Measurements from ENCODE around the gene LBH. TPM values are rescaled to one million over a fixed set of nuclear protein-coding genes. Genes with fewer than 3 reads are reported as not detected.

Gene LBH
- total RNA-seq, 2 experiments from 2014 or later = 3.0 to 3.7 TPM

DNA sequence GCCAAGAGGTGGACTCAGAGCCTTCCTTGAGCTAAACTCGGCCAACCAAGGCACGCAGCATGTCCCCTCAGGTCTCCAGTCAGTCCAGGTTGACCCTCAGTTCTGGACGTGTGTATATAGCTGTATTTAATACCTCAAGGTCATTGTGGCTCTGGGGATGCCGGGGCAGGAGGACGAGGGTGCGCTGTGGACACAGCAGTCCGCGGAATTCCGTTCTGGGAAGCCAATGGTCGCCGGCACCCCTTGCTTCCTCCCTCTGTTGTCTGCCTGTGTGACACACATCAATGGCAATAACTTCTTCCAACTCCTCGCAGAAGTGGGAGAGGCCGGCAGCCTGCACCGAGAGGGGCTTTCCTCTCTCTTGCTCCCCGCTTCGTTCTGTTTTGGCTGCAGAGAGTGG lies 27.7 kb downstream of the LBH start:
- BruUV-seq (replicated peaks) = no TSS peak
- no peaks in the 10 kb centered on the region for H3K9me3 ChIP-seq (ENCODE audit: low read length)
- DNase-seq (ENCODE audit: low spot score) = no peak
- no peaks in the 10 kb centered on the region for H3K9me2 ChIP-seq (ENCODE audit: insufficient read depth, low read length)
- ChIA-PET CTCF (ENCODE audit: unreplicated experiment) (no interaction called here), POLR2A (interaction anchor here (0.6 kb wide), 1 partner anchor 1640 kb away, joined by 7 read pairs; no protein-coding TSS in a partner anchor)
- no peak overlapping the region for H2AFZ ChIP-seq (ENCODE audit: low read length)
- H3K4me1 ChIP-seq (ENCODE audit: insufficient read depth, low read length, poor library complexity, severe bottlenecking) = no peaks in the 10 kb centered on the region
- no peak overlapping the region for H3K27ac ChIP-seq (ENCODE audit: low read depth, low read length, poor library complexity, severe bottlenecking)
- no peak overlapping the region for H3K4me3 ChIP-seq (ENCODE audit: low read depth, low read length, poor library complexity, severe bottlenecking)
- H3K4me2 ChIP-seq (ENCODE audit: low read length) = no peak overlapping the region
- H3K79me2 ChIP-seq (ENCODE audit: insufficient read depth, low read depth, low read length) = no peaks in the 10 kb centered on the region
- H4K20me1 ChIP-seq (ENCODE audit: insufficient read depth, low read length) = no peaks in the 10 kb centered on the region
- intact Hi-C loops (cut with micrococcal nuclease; ENCODE audit: unreplicated experiment) = no loop called here
- H3K36me3 ChIP-seq (ENCODE audit: insufficient read depth, low read length) = no peaks in the 10 kb centered on the region
- TF ChIP-seq EZH2phosphoT487 (IDR thresholded peaks at IDR 0.05; ENCODE audit: borderline replicate concordance, low read depth, low read length) = no peak
- TF ChIP-seq, protein P1, sequence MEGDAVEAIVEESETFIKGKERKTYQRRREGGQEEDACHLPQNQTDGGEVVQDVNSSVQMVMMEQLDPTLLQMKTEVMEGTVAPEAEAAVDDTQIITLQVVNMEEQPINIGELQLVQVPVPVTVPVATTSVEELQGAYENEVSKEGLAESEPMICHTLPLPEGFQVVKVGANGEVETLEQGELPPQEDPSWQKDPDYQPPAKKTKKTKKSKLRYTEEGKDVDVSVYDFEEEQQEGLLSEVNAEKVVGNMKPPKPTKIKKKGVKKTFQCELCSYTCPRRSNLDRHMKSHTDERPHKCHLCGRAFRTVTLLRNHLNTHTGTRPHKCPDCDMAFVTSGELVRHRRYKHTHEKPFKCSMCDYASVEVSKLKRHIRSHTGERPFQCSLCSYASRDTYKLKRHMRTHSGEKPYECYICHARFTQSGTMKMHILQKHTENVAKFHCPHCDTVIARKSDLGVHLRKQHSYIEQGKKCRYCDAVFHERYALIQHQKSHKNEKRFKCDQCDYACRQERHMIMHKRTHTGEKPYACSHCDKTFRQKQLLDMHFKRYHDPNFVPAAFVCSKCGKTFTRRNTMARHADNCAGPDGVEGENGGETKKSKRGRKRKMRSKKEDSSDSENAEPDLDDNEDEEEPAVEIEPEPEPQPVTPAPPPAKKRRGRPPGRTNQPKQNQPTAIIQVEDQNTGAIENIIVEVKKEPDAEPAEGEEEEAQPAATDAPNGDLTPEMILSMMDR (conservative IDR thresholded peaks at IDR 0.05; ENCODE audit: low read length) = no peak

DNA sequence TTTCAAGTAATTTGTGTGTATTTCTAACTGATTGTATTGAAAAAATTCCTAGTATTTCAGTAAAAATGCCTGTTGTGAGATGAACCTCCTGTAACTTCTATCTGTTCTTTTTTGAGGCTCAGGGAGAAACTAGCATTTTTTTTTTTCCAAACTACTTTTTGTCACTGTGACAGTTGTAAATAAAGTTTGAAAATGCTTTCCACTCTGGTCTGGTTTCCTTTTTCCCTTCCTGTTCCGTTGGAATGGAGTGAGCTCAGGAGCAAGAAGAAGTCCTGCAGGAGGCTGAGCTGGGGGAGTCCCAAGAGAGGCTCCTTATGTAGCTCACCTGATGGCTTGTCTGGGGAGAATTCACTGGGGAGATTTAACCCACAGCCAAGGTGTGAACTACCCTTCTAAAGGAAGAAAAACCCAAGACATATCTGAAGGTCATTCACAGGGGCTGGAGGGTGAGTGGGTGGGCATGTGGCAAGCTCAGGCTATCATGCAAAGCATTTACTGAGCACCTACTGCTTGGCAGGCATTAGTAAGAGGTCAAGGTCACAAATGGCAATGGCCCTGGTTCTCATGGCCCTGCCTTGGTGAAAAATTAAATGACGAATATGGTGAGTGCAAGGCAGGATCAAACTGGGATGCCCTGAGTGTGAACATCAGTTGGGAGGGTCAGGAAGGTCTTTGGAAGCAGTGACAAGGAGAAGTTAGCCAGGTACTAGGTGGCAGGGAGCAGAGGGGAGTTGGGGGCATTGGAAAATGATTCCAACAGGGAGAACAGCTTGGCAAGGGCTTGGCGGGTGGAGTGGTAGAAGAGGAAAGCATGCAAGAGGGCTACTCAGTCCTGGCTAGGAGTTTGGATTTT lies 28.7 kb downstream of the LBH start:
- H3K36me3 ChIP-seq (ENCODE audit: insufficient read depth, low read length) = no peaks in the 10 kb centered on the region
- H3K9me3 ChIP-seq (ENCODE audit: low read length) = no peaks in the 10 kb centered on the region
- H3K4me1 ChIP-seq (ENCODE audit: insufficient read depth, low read length, poor library complexity, severe bottlenecking) = no peaks in the 10 kb centered on the region
- no peaks in the 10 kb centered on the region for H4K20me1 ChIP-seq (ENCODE audit: insufficient read depth, low read length)
- CTCF ChIA-PET (ENCODE audit: unreplicated experiment) = no interaction called here
- H3K4me3 ChIP-seq (ENCODE audit: low read depth, low read length, poor library complexity, severe bottlenecking) = no peak overlapping the region
- no peaks in the 10 kb centered on the region for H3K9me2 ChIP-seq (ENCODE audit: insufficient read depth, low read length)
- intact Hi-C loops (cut with micrococcal nuclease; ENCODE audit: unreplicated experiment) = no loop called here
- no peaks in the 10 kb centered on the region for H3K79me2 ChIP-seq (ENCODE audit: insufficient read depth, low read depth, low read length)
- BruUV-seq (replicated peaks) = no TSS peak
- POLR2A ChIA-PET = interaction anchor here (0.6 kb wide), 1 partner anchor 1640 kb away, joined by 7 read pairs; no protein-coding TSS in a partner anchor
- no peak overlapping the region for H3K27ac ChIP-seq (ENCODE audit: low read depth, low read length, poor library complexity, severe bottlenecking)
- no peak for DNase-seq (ENCODE audit: low spot score)
- H2AFZ ChIP-seq (ENCODE audit: low read length) = no peak overlapping the region
- no peak for TF ChIP-seq EZH2phosphoT487 (IDR thresholded peaks at IDR 0.05; ENCODE audit: borderline replicate concordance, low read depth, low read length)
- TF ChIP-seq, protein P1 (conservative IDR thresholded peaks at IDR 0.05; ENCODE audit: low read length) = no peak
- H3K4me2 ChIP-seq (ENCODE audit: low read length) = no peak overlapping the region

DNA sequence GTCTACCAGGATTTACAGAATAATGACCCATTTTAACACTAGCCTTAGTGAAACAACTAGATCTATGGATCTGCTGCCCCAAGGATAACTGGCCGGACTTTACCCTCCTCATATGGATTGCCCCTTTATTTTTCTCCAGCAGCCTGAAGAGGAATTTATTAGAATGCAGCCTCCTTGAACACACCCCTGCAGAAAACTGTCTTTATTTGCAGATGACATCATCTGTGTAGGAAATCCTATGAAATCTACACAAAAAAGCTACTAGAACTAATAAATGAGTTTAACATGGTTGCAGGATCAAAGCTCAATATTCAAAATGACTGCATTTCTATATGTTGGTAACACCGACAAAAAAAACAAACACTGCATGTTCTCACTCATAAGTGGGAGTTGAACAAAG lies 29.6 kb downstream of the LBH start:
- no peak overlapping the region for H3K4me2 ChIP-seq (ENCODE audit: low read length)
- H3K9me3 ChIP-seq (ENCODE audit: low read length) = no peaks in the 10 kb centered on the region
- intact Hi-C loops (cut with micrococcal nuclease; ENCODE audit: unreplicated experiment) = no loop called here
- H4K20me1 ChIP-seq (ENCODE audit: insufficient read depth, low read length) = no peaks in the 10 kb centered on the region
- POLR2A ChIA-PET = interaction anchor here (0.5 to 0.6 kb wide), 2 partner anchors 151 to 1875 kb away, joined by 3 to 4 read pairs; no protein-coding TSS in a partner anchor
- TF ChIP-seq EZH2phosphoT487 (IDR thresholded peaks at IDR 0.05; ENCODE audit: borderline replicate concordance, low read depth, low read length) = no peak
- TF ChIP-seq, protein P1 (conservative IDR thresholded peaks at IDR 0.05; ENCODE audit: low read length) = no peak
- H3K27ac ChIP-seq (ENCODE audit: low read depth, low read length, poor library complexity, severe bottlenecking) = no peak overlapping the region
- no peaks in the 10 kb centered on the region for H3K36me3 ChIP-seq (ENCODE audit: insufficient read depth, low read length)
- no TSS peak for BruUV-seq (replicated peaks)
- H3K4me3 ChIP-seq (ENCODE audit: low read depth, low read length, poor library complexity, severe bottlenecking) = no peak overlapping the region
- CTCF ChIA-PET (ENCODE audit: unreplicated experiment) = no interaction called here
- H3K9me2 ChIP-seq (ENCODE audit: insufficient read depth, low read length) = no peaks in the 10 kb centered on the region
- no peaks in the 10 kb centered on the region for H3K79me2 ChIP-seq (ENCODE audit: insufficient read depth, low read depth, low read length)
- DNase-seq (ENCODE audit: low spot score) = no peak
- H2AFZ ChIP-seq (ENCODE audit: low read length) = no peak overlapping the region
- peaks cover 4% of the 10 kb centered on the region for H3K4me1 ChIP-seq (ENCODE audit: insufficient read depth, low read length, poor library complexity, severe bottlenecking)

Data from OCI-LY7 (cell line).